Loucy (cell line): Measurements from ENCODE around the gene SELENOO.

Source experiments
- CTCF ChIP-seq: fragments of 200-600 bp; sonication (generic); conservative IDR thresholded peaks from 2 replicates; pipeline ENCODE4 v1.5.1; 2014; ENCODE audit warnings: mild to moderate bottlenecking, antibody characterized with exemption, low read length
- EZH2phosphoT487 ChIP-seq: fragments of 200-600 bp; IDR thresholded peaks from 2 replicates; pipeline ENCODE4 v1.6.1; 2018; ENCODE audit warnings: antibody characterized with exemption, mild to moderate bottlenecking, moderate library complexity, borderline replicate concordance

- no peak for TF ChIP-seq CTCF
- no peak for TF ChIP-seq EZH2phosphoT487
Measured at GRCh38 chr22:50199251-50199721, 1.5 kb upstream of the SELENOO start.
